SK-N-MC (cell line): Measurements from ENCODE around the gene TNFSF15.

ENCODE experiments used
- EZH2 ChIP-seq: fragments of 200-600 bp; sonication (generic); IDR thresholded peaks from one replicate; pipeline ENCODE4 v1.6.1; 2017; ENCODE audit warnings: antibody characterized with exemption
- FOXP2 ChIP-seq: optimal IDR thresholded peaks from 2 replicates; pipeline ENCODE3; 2011; ENCODE audit warnings: mild to moderate bottlenecking, moderate library complexity; ENCODE audit not compliant: insufficient read depth; ENCODE audit errors: extremely low read length, control extremely low read depth
- POLR2AphosphoS5 ChIP-seq: IDR thresholded peaks from 2 replicates; pipeline ENCODE4 v1.6.1; 2012; ENCODE audit warnings: mild to moderate bottlenecking, low read depth, low read length, borderline replicate concordance

- TF ChIP-seq EZH2 (no peak), POLR2AphosphoS5 (no peak), FOXP2 (no peak)
Measured at GRCh38 chr9:114742947-114743346, 62.9 kb downstream of the TNFSF15 start.
